Epithelial cell of proximal tubule (primary cell): ENCODE results near the gene TRIM41. TPM values are rescaled to one million over a fixed set of nuclear protein-coding genes. Genes with fewer than 3 reads are reported as not detected.

Source experiments
- DNase-seq: peaks from one replicate; pipeline ENCODE4 v3.0.0-alpha.2; 2011; ENCODE audit warnings: low read depth
- H3K4me3 ChIP-seq: 2 replicates; pipeline ENCODE4 v1.5.1; 2011; ENCODE audit warnings: low read depth, mild to moderate bottlenecking, low read length
- total RNA-seq: library from RNA; depleted of rRNA; stranded (reverse); fragments of >200 nt; gene quantifications from 2 replicates; pipeline ENCODE4 v1.2.3, GENCODE V29; 2015
- TF ChIP-seq, protein P1 (sequence below): conservative IDR thresholded peaks from 2 replicates; pipeline ENCODE4 v1.5.1; 2012; ENCODE audit warnings: low read depth, mild to moderate bottlenecking, low read length

The TRIM41 gene
- total RNA-seq, 1 donor from 2014 or later = 12.4 TPM

DNA sequence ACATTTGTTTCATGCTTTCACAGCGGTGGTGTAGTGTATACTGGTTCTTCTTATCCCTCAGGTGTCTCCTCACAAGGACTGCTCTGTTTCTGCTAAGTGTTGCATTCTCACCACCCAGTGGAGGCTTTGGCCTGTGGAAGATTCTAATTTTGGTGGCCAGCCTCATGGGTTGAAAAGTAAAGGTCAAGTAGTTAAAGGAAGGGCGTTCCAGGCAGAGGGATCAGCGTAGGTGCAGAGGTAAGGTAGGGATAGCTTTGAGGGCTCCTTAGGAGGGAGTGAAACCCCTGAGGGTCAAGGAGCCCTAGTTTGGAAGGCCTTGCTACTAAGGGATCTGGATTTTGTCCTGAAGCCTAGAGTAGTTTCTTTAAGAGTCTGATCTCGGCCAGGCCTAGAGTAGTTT is 25.2 kb downstream of the TRIM41 start:
- peak overlapping the region; percentile 88 for H3K4me3 ChIP-seq
- no peak for DNase-seq
- TF ChIP-seq, protein P1, sequence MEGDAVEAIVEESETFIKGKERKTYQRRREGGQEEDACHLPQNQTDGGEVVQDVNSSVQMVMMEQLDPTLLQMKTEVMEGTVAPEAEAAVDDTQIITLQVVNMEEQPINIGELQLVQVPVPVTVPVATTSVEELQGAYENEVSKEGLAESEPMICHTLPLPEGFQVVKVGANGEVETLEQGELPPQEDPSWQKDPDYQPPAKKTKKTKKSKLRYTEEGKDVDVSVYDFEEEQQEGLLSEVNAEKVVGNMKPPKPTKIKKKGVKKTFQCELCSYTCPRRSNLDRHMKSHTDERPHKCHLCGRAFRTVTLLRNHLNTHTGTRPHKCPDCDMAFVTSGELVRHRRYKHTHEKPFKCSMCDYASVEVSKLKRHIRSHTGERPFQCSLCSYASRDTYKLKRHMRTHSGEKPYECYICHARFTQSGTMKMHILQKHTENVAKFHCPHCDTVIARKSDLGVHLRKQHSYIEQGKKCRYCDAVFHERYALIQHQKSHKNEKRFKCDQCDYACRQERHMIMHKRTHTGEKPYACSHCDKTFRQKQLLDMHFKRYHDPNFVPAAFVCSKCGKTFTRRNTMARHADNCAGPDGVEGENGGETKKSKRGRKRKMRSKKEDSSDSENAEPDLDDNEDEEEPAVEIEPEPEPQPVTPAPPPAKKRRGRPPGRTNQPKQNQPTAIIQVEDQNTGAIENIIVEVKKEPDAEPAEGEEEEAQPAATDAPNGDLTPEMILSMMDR = no peak

DNA sequence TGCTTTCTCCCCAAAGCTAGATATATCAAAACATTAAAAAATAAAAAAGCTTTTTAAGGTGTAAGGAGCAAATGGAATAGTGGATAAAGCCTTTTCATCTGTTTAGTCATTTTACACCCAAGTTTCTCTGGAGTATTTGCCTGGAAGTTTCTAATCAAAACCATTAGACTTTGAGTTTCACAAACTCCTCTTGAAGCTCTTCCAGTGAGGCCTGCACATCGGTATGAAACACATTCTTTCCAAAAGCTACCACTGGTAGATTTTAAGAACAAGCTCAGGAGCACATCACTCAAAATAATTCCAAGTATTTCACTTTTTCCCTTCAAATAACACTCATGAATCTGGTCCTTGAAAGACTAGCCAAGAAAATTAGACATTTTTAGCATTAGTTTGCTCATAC is 32.2 kb downstream of the TRIM41 start:
- no peak overlapping the region for H3K4me3 ChIP-seq
- no peak for DNase-seq
- TF ChIP-seq, protein P1 = no peak

DNA sequence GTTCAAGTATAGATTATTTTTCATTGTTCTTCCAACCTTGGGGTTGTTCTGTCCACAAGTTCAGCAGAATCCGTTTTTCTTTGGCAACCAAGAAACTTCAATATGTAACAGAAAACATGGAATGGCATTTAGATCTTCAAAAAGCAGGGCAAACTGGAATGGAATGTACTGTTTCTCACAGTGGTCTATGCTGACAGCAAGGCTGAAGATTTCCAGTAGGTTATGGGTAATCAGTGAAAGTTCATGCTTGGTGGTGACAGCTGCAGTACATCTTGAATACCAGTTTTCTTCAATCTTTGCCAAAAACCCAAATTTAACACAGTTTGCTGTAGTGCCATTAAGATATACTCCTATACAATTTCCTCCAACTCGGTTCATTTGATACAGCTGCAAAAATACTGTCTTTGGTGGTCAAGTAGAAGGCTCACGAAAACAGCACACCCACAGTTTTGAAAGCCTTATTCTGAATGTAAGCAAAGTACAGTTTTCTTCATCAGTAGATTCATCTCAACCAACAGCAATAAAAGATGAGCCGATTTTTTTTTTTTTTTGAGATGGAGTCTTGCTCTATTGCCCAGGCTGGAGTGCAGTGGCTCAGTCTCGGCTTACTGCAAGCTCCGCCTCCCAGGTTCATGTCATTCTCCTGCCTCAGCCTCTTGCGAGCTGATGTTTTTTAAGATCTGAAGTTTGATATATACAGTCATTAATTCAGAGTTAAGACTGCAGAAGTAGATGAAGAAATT is 32.9 kb downstream of the TRIM41 start:
- no peak overlapping the region for H3K4me3 ChIP-seq
- no peak for DNase-seq
- TF ChIP-seq, protein P1 = no peak

DNA sequence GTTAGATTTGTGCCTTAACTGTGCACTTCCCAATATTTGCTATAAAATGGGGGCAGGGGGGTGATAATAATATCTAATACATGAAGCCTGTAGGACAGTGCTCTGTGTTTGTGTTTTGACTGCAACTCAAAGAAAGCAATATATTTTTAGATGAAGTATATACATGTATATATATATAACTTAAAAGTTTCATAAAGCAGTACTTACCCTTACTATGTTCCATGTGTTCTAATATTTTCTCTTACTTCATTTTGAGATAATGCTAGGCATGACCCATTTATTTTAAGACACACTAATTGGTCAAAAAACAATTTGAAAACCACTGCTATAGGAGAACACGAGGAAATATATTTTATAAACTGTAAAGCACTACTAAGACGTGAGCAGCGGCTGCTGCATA is 35.5 kb downstream of the TRIM41 start:
- TF ChIP-seq, protein P1 = no peak
- DNase-seq = no peak
- H3K4me3 ChIP-seq = peak overlapping the region; percentile 97

DNA sequence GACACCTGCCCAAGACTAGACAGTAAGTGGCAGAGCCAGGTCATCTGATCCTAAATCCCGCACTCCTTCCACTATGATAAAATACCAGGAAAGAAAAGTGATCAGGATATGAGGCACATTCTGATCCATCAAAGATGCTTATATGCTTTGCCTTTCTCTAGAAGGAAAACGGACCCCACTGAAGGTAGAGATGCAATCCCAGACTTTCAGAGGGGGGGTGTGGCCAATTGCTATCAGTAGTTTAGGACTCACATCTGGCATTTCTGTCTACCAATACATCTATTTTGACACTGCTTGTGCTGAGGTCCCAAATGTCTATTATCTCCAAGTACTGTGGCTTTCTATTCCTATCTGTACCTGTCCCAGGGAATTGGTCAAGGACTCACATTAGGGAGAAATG is 36.2 kb downstream of the TRIM41 start:
- DNase-seq = no peak
- peak overlapping the region; percentile 97 for H3K4me3 ChIP-seq
- TF ChIP-seq, protein P1 = no peak

GRCh38 chr5:181259974-181260719 is 37.1 kb downstream of the TRIM41 start:
- no peak for DNase-seq
- TF ChIP-seq, protein P1 = no peak
- H3K4me3 ChIP-seq = peak overlapping the region; percentile 97
